ENCODE results near the gene PDZD2.
A peak's percentile ranks its signal among the peaks of the same experiment; 100 is the strongest.

Gene PDZD2

DNA sequence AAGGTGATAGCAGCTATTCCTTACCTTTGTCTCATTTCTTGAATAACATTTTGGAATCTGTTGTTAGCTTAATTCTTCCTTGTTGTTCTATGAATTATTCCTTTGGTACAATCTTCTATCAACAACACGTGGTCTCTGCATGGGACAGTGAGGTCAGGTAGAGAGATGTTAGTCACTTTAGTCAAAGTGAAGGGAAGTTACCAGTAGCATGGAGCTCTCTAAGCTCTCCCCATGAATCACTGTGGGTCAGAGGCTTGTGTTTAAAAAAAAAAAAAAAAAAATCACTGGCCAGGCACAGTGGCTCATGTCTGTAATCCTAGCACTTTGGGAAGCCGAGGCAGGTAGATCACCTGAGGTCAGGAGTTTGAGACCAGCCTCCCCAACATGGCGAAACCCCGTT lies 419.2 kb downstream of the PDZD2 start:
- peak; percentile 8 for DNase-seq (ENCODE audit: low read depth)
- no peak overlapping the region for H3K4me3 ChIP-seq (ENCODE audit: control insufficient read depth, low read depth, low read length)
- TF ChIP-seq, protein P1, sequence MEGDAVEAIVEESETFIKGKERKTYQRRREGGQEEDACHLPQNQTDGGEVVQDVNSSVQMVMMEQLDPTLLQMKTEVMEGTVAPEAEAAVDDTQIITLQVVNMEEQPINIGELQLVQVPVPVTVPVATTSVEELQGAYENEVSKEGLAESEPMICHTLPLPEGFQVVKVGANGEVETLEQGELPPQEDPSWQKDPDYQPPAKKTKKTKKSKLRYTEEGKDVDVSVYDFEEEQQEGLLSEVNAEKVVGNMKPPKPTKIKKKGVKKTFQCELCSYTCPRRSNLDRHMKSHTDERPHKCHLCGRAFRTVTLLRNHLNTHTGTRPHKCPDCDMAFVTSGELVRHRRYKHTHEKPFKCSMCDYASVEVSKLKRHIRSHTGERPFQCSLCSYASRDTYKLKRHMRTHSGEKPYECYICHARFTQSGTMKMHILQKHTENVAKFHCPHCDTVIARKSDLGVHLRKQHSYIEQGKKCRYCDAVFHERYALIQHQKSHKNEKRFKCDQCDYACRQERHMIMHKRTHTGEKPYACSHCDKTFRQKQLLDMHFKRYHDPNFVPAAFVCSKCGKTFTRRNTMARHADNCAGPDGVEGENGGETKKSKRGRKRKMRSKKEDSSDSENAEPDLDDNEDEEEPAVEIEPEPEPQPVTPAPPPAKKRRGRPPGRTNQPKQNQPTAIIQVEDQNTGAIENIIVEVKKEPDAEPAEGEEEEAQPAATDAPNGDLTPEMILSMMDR (conservative IDR thresholded peaks at IDR 0.05; ENCODE audit: control insufficient read depth, insufficient read depth, low read depth, low read length): no peak

DNA sequence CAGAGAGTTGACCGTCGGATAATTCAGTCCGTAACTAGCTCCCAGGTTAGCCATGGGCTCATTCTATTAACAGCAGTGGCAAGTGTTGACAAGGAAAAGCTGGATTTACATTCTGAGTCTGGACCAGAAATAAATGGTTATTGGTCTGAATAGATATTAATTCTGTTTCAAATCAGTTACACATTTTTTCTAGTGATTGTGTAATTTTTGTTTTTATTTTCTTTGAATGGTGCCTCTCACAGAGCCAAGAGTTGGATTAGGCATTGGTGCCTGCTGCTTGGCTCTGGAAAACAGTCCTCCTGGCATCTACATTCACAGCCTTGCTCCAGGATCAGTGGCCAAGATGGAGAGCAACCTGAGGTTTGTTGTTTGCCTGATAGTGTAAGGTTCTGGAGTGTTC lies 420.1 kb downstream of the PDZD2 start:
- no peak for DNase-seq (ENCODE audit: low read depth)
- TF ChIP-seq, protein P1 (conservative IDR thresholded peaks at IDR 0.05; ENCODE audit: control insufficient read depth, insufficient read depth, low read depth, low read length): no peak
- no peak overlapping the region for H3K4me3 ChIP-seq (ENCODE audit: control insufficient read depth, low read depth, low read length)

DNA sequence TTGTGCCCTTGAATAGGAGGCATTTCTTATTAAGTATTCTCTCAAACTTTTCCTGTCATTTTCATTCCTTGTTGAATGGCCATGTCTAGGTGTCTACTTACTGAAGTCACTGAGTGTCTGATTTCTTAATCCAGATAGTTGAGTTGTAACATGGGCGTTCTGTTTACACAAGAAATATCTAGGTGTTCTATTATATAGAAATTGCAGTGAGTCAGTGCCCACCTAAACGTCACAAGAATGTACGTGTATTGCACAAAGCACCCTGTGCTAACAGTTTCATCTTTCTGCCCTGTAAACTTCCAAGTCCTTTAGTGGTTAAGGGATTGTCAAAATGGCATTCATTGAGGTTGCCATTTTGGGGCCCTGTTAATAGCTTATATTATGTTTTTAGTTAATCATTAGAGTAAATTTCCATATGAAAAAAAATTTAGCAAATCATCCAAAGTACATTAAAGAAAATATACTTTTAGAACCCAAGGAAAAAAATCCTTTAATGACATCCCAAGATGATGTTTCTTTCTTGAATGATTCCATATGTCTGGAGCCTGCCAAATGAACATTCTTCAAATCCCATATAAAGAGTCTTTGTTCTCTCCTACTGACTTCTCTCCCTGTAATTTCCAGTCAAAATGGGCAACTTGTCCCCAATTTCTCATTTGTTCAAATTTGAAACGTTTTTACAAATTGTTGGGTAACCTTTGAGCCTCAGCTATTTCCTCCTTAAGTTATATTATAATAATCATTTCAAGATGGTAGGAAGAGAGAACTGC lies 421.0 kb downstream of the PDZD2 start:
- no peak overlapping the region for H3K4me3 ChIP-seq (ENCODE audit: control insufficient read depth, low read depth, low read length)
- TF ChIP-seq, protein P1 (conservative IDR thresholded peaks at IDR 0.05; ENCODE audit: control insufficient read depth, insufficient read depth, low read depth, low read length): no peak
- DNase-seq (ENCODE audit: low read depth): no peak

DNA sequence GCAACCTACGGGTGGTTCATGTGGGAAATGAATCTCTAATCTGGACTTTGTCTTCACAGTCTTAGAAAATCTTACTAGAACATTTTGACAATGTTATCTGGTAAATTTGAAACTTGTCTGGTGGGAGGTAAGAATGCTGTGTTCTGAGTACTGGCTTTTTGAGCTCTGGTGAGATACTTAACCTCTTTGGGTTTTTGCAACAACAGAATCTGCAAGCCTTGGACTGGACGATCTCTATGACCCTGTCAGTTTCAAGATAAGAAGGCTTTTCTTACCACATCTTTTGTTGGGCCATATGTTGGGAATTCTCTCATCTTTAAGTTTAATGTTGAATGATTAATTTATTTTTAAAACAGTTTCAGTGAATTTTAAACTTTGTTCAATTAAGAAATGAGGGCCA lies 422.3 kb downstream of the PDZD2 start:
- no peak overlapping the region for H3K4me3 ChIP-seq (ENCODE audit: control insufficient read depth, low read depth, low read length)
- TF ChIP-seq, protein P1 (conservative IDR thresholded peaks at IDR 0.05; ENCODE audit: control insufficient read depth, insufficient read depth, low read depth, low read length): no peak
- DNase-seq (ENCODE audit: low read depth): no peak

DNA sequence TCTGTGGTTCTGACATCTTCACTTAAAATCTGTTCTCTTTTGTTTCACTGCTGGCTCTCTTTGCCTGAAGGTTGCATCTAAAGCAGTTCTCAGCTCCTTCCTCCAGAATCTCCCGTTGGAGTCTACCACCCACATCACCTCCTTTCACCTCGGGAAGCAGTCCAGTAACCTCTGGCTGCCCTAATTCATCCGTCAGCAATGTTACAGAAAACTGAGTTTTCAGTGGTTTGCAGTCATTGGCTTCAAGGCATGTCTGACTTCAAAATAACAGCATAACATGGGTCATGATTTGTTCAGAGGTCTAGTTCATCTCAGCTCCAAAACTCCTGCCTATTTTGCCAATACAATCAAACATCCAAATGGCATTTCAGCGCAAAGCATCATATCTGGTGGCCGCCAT lies 427.5 kb downstream of the PDZD2 start:
- TF ChIP-seq, protein P1 (conservative IDR thresholded peaks at IDR 0.05; ENCODE audit: control insufficient read depth, insufficient read depth, low read depth, low read length): no peak
- no peak overlapping the region for H3K4me3 ChIP-seq (ENCODE audit: control insufficient read depth, low read depth, low read length)
- peak; percentile 13 for DNase-seq (ENCODE audit: low read depth)

DNA sequence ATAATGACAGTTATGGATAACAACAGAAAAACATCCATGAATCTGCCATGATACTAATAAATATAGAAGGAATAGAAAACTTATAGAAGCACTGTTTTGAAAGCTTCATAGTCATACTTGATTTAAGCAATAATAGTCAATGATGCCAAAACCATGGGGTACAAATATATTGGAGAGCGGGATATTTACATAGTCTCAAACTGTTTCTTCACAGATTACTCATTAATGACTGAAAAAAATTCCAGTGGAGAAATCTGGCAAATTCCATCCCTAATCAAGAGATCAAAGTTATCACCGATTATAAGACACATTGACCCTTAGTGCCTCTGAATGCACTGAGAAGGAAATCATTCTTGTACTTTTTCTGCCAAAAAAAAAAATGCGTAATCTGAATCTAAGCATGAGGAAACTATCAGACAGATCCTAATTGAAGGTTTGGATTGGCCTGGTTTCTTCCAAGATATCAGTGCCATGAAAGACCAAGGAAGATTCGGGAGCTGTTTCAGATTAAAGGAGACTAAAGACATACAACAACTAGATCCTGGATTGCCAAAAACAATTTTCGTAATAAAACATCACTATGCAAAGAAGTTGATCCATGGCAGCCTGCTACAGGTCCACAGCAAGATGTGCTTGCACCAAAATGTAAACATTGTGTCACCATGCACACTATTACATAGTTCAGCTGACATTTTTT lies 429.0 kb downstream of the PDZD2 start:
- TF ChIP-seq, protein P1 (conservative IDR thresholded peaks at IDR 0.05; ENCODE audit: control insufficient read depth, insufficient read depth, low read depth, low read length): no peak
- no peak overlapping the region for H3K4me3 ChIP-seq (ENCODE audit: control insufficient read depth, low read depth, low read length)
- no peak for DNase-seq (ENCODE audit: low read depth)
